Nephron (organoid): ENCODE measurements around the gene CCL17.
"Not testable (repeated sequence)": the region's sequence is repeated elsewhere in the genome, so short reads cannot be mapped to it uniquely, and the experiment has no call there.

Experiments
- H3K27ac Mint-ChIP-seq, 3 experiments: 2 replicates each; pipeline ENCODE4 v1.8.0; 2020; ENCODE audit warnings: mixed read lengths in 3 of 3, mild to moderate bottlenecking in 2 of 3, moderate library complexity in 1 of 3
- H3K27me3 Mint-ChIP-seq: 2 replicates; pipeline ENCODE4 v1.8.0; 2021; ENCODE audit warnings: low read depth, mild to moderate bottlenecking, moderate library complexity, mixed read lengths
- H3K36me3 Mint-ChIP-seq: 2 replicates; pipeline ENCODE4 v1.8.0; 2020; ENCODE audit warnings: low read depth, mixed read lengths
- H3K4me1 Mint-ChIP-seq: 2 replicates; pipeline ENCODE4 v1.8.0; 2020; ENCODE audit warnings: mixed read lengths
- H3K4me3 Mint-ChIP-seq, 3 experiments: 2 replicates each; pipeline ENCODE4 v1.8.0; 2020; ENCODE audit warnings: mild to moderate bottlenecking in 3 of 3, mixed read lengths in 3 of 3, moderate library complexity in 2 of 3
- H3K9me3 Mint-ChIP-seq: 2 replicates; pipeline ENCODE4 v1.8.0; 2020; ENCODE audit warnings: mixed read lengths
- TF ChIP-seq, protein P1 (sequence below), 3 experiments: fragments of 200-600 bp; sonication (generic); IDR thresholded peaks; one replicate each; pipeline ENCODE4 v1.5.0; 2021; ENCODE audit warnings: antibody characterized with exemption in 3 of 3; ENCODE audit not compliant: unreplicated experiment in 3 of 3

Gene CCL17

DNA sequence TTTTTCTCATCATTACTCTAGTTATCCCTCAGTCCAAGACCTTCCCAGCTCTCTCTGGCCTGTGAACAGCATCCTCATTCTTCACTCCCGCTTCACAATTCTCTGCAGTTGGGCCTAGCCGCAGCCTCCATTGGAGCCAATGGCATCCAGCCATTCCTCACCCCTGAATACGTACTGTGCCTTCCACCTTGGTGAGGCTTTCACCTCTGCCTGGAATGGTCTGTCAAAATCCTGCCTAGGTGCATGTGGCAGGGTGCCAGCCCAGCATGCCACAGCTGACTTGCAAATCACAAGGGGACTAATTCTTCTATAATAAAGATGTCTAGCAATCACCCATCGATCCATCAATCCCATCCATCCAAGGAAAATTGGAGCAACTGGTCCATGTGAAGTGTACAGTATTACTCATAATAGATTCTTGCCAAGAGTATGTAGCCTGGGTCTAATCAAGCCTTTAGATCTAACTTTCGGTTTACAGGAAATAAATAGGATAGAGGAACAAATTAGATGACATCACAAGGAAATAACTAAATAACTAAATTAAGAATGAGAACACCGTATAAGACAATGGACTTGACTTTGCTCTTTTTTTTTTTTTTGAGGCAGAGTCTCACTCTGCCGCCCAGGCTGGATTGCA lies 37.3 kb upstream of the CCL17 start:
- TF ChIP-seq, protein P1, sequence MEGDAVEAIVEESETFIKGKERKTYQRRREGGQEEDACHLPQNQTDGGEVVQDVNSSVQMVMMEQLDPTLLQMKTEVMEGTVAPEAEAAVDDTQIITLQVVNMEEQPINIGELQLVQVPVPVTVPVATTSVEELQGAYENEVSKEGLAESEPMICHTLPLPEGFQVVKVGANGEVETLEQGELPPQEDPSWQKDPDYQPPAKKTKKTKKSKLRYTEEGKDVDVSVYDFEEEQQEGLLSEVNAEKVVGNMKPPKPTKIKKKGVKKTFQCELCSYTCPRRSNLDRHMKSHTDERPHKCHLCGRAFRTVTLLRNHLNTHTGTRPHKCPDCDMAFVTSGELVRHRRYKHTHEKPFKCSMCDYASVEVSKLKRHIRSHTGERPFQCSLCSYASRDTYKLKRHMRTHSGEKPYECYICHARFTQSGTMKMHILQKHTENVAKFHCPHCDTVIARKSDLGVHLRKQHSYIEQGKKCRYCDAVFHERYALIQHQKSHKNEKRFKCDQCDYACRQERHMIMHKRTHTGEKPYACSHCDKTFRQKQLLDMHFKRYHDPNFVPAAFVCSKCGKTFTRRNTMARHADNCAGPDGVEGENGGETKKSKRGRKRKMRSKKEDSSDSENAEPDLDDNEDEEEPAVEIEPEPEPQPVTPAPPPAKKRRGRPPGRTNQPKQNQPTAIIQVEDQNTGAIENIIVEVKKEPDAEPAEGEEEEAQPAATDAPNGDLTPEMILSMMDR (IDR thresholded peaks at IDR 0.05; ENCODE audit: unreplicated experiment in 3 of 3): no peak
- Mint-ChIP-seq H3K27me3 (peaks cover 20% of the 10 kb centered on the region), H3K36me3 (no peaks in the 10 kb centered on the region)

DNA sequence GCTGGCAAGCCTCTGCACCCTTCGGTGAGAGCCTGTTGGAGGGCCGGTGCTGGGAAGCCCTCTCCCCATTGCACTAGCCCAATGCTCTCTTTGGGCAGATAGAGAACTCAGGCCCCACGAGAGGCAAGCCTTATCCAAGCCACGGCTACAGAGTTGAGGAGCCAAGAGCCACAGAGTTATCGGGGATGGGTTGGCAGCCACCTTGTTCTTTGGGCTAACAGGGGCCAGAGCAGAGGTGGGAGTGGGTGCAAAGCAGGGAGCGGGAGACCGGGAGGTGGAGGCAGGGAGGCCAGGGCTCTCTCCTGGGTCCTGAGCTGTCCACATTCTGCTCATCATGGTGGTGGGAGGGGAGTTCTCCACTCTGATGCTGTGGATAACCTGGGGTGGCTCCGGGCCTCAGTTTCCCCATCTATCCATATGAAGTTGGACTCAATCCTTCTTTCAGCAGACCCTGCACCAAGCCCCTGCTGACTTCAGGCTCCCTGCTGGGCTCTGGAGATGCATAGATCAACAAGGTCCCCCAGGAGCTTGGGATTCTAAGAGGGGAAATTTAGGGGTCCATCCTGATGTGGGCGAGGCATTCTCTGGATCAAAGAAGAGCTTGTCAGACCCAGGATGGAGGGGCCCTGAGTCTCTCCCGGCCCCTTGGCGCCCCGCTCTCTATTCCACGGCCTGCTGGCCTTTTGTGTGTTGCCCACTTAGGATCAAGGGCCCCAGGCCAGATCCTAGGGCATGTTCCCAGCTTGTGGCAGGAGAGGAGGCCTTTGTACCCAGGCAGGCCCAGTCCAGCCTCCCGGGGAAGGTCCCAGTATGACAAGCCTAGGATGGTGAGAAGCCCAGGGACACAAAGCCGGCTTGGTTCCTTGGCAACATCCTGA lies 32.8 kb upstream of the CCL17 start:
- Mint-ChIP-seq H3K27me3 (peaks cover 7% of the 10 kb centered on the region), H3K36me3 (no peaks in the 10 kb centered on the region), H3K9me3 (no peaks in the 10 kb centered on the region), H3K27ac (peak overlapping the region; percentile 80 to 93 (median 92)), H3K4me3 (peak overlapping the region; percentile 76 to 88 (median 87)), H3K4me1 (peaks cover 20% of the 10 kb centered on the region)
- TF ChIP-seq, protein P1 (IDR thresholded peaks at IDR 0.05; ENCODE audit: unreplicated experiment in 3 of 3): no peak

More for the DNA sequence above, 37.3 kb upstream of the CCL17 start:
- Mint-ChIP-seq H3K4me3 (no peak overlapping the region), H3K4me1 (no peaks in the 10 kb centered on the region), H3K9me3 (no peaks in the 10 kb centered on the region), H3K27ac (no peak overlapping the region)

DNA sequence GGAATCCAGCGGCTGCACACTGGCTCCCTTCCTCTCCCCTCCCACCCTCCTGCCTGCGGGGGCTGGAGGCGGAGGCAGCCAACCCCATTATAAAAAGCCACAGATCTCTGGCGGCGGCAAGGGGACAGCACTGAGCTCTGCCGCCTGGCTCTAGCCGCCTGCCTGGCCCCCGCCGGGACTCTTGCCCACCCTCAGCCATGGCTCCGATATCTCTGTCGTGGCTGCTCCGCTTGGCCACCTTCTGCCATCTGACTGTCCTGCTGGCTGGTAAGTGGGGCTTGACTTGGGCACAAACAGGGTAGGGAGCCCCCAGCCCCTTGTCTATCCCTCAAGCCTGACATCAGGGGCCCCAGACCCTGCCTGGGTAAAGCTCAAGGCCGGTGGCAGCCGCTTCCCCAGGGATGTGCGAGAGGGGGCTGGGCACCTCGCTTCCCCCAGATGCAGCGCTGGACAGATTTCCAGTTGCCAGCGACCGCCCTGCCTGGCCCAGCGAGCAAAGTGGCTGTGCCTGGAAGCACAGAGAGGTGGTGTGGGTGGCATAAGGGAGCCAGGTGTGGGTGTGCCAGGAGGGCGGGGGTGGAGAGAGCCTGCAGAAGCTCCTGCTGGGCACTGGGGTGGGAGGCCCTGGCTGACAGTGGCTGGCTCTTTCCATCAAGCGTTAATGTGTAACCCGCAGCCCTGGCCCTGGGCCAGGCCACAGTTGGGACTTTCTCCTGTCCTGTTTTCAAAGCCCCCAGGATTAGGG lies 32.0 kb upstream of the CCL17 start, which contains the start of gene CX3CL1:
Gene CX3CL1 (plus strand): TSS at position 119 of the 745 bp plus-strand sequence. CDS start 79 bp downstream, at position 198.
- peaks cover 23% of the 10 kb centered on the region for H3K4me1 Mint-ChIP-seq
- peak within 1 kb of the TSS; percentile 80 to 93 (median 92) for H3K27ac Mint-ChIP-seq
- no peaks in the 10 kb centered on the region for H3K9me3 Mint-ChIP-seq
- H3K27me3 Mint-ChIP-seq: peaks cover 3% of the 10 kb centered on the region
- no peaks in the 10 kb centered on the region for H3K36me3 Mint-ChIP-seq
- TF ChIP-seq, protein P1 (IDR thresholded peaks at IDR 0.05; ENCODE audit: unreplicated experiment in 3 of 3): peak; percentile 28 to 39 (median 31)
- H3K4me3 Mint-ChIP-seq: peak within 1 kb of the TSS; percentile 76 to 88 (median 87)

DNA sequence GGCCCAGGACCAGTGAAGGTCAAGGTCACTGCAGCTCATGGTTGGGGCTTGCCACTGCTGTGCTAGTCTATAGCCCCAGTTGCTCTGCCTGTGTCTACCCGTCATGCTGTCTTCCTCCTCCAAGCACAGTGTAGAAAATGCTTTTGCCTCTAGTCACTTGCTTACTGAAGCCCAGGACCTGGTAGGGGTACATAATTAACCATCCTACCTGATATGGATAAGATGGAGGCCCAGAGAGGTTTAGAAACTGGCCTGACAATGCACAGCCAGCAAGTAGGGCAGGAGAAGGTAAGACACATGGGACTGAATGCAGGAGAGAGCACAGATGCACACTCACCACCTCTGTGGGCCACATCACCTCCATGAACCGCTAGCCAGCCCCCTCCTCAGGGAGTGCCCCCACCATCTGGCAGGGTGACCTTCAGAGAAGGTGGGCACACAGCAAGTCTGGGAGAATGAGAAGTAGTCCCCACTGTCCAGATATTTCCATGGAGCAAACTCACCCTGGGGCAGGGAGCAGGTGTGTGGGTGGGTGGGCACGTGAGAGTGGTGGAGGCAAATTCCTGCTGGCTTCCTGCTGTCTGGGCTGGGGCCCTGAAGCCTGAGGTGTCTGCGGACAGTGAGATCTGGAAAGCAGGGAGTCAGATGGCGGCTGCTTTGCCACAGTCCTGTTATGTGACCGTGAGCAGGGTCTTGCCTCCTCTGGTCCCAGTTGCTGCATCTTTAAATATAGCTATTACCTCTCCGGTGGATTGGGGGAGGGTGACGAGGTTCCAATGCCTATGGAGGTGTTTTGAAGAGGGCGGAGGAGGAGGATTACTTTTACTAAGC lies 31.2 kb upstream of the CCL17 start:
- TF ChIP-seq, protein P1 (IDR thresholded peaks at IDR 0.05; ENCODE audit: unreplicated experiment in 3 of 3): no peak
- peaks cover 30% of the 10 kb centered on the region for H3K4me1 Mint-ChIP-seq

DNA sequence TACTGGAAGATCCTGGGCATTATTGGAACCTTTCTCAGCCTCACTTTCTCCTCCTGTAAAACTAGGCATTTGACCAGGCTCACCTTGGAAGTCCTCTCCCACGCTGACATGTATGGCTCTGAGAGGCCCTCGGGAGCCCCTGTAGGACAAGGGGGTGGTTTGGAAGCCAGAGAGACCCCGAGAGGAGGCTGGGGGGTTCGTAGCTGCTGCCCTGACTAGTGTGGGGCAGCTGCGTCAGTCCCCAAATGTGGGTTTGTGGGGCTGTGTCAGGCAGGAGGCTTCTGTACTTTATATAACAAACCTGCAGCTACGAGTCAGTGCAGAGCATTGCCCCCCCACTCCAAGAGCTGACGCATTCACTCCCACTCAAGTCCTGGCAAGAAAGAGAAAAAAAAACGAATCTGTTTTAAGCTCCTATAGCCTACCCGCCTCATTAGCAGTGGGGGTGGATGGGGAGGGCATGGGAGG lies 30.5 kb upstream of the CCL17 start:
- Mint-ChIP-seq H3K4me3 (peak overlapping the region; percentile 76 to 88 (median 87)), H3K36me3 (no peaks in the 10 kb centered on the region), H3K27ac (peak overlapping the region; percentile 80 to 93 (median 92)), H3K27me3 (peaks cover 3% of the 10 kb centered on the region), H3K9me3 (no peaks in the 10 kb centered on the region), H3K4me1 (peaks cover 30% of the 10 kb centered on the region)
- TF ChIP-seq, protein P1 (IDR thresholded peaks at IDR 0.05; ENCODE audit: unreplicated experiment in 3 of 3): no peak

More for the DNA sequence above, 31.2 kb upstream of the CCL17 start:
- no peaks in the 10 kb centered on the region for H3K9me3 Mint-ChIP-seq
- peak overlapping the region; percentile 76 to 88 (median 87) for H3K4me3 Mint-ChIP-seq
- H3K36me3 Mint-ChIP-seq: no peaks in the 10 kb centered on the region
- peak overlapping the region; percentile 80 to 93 (median 92) for H3K27ac Mint-ChIP-seq
- peaks cover 3% of the 10 kb centered on the region for H3K27me3 Mint-ChIP-seq

DNA sequence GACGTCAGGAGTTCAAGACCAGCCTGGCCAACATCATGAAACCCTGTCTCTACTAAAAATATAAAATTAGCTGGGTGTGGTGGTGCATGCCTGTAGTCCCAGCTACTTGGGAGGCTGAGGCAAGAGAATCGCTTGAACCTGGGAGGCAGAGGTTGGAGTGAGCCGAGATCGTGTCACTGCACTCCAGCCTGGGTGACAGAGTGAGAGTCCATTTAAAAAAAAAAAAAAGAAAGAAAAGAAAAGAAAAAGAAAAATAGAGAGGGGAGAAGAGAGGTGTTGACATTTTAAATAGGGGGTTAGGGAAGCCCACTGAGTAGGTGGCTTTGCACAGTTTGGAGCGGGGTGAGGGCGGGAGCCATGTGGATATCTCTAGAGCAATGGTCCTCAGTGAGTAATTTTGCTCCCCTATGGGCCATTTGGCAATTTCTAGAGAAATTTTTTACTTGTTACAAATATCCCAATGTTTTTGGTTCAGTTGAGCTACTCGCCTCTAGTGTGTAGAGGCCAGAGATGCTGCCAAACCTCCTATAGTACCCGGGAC lies 29.6 kb upstream of the CCL17 start:
- not testable (repeated sequence) for H3K36me3 Mint-ChIP-seq, H3K27me3 Mint-ChIP-seq, H3K9me3 Mint-ChIP-seq
- Mint-ChIP-seq H3K4me1 (peaks cover 30% of the 10 kb centered on the region), H3K4me3 (peak overlapping the region in 1 of 3 experiments; percentile 76), H3K27ac (peak overlapping the region; percentile 80 to 93 (median 92))
